ENCODE measurements around the gene RASGRF2.

RASGRF2 gene

DNA sequence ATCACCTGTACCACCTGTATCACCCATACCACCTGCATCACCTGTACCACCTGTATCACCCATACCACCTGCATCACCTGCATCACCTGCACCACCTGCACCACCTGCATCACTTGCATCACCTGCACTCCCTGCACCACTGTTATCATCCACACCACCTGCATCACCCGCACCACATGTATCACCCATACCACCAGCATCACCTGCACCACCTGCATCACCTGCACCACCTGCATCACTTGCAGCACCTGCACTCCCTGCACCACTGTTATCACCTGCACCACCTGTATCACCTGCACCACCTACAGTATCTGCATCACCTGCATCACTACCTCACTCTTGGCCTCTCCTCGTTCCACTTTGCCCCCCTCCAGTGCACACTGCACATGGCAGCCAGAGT is 209.8 kb downstream of the RASGRF2 start:
- DNase-seq (ENCODE audit: low read depth in 2 of 2), result no peak

DNA sequence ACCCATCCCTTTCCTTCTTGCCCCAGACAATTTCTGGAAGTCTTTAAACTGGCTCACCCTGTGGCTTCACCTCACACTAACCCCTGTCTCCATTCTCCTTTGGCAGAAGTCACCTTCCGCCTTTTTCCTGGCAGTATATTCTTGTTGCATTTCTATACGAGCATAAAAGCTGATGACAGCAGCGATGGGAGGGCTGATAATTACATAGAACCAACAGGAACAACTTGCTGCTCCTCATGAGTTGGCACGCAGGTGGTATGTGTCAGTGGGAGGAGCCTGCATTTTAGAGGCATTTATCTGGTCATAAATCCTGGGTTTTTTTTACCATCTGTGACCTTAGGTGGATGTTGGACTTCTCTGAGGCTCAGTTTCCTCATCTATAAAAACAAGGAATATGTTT is 211.6 kb downstream of the RASGRF2 start:
- DNase-seq (ENCODE audit: low read depth in 2 of 2), result no peak

DNA sequence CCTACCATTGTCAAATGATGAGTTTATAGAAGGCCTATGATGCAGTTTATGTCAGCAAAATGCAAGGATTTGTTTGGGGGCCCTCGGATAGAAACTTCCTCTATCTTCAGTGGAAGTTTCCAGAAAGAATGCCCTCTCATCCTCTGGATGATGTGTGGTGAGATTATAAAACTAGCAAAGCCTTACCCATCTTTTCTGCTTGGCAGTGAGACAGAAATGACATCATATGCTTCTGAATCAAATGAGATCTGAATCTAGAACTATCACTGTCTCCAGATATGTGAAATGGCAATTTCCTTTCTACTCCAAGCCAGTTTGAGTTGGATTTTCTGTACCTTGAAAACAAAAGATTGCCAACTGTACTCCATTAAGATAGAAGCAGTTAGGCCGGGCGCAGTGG is 212.5 kb downstream of the RASGRF2 start:
- DNase-seq (ENCODE audit: low read depth in 2 of 2), result no peak

DNA sequence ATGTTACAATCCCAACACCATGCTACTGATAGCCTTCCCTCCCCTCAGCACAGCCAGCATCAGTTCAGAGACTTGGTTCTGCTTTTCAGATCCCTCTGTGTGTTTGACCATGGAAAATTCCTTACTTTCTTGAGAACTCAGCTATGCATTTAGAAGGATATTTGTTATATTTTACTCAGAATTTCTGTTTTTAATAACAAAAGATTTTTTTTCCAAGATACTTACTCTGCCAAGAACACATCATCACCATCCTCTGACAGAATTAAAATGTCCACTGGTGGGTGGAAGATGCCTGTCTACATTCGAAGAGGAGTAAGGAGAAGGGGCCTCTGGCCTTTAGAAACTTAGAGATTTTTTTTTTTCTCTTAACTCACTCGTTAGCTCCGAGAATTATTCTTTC is 216.9 kb downstream of the RASGRF2 start:
- no peak for DNase-seq (ENCODE audit: low read depth in 2 of 2)

DNA sequence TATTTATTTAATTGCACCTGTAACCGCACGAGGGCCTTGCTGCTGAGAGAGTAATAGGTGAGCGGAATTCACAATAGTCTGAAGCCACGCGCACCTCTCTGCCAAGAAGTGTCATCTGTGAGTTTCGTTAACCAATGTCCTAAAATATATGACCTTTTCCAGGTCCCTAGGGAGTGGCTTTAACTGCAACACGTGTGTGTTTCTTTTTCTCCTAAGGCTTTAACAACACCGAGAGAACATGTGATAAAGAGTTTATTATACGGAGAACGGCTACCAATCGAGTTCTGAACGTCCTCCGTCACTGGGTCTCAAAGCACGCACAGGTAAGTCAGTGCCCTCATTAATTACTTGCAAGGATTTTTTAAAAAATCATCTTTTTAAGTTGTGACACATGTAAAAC is 219.8 kb downstream of the RASGRF2 start:
- no peak for DNase-seq (ENCODE audit: low read depth in 2 of 2)

DNA sequence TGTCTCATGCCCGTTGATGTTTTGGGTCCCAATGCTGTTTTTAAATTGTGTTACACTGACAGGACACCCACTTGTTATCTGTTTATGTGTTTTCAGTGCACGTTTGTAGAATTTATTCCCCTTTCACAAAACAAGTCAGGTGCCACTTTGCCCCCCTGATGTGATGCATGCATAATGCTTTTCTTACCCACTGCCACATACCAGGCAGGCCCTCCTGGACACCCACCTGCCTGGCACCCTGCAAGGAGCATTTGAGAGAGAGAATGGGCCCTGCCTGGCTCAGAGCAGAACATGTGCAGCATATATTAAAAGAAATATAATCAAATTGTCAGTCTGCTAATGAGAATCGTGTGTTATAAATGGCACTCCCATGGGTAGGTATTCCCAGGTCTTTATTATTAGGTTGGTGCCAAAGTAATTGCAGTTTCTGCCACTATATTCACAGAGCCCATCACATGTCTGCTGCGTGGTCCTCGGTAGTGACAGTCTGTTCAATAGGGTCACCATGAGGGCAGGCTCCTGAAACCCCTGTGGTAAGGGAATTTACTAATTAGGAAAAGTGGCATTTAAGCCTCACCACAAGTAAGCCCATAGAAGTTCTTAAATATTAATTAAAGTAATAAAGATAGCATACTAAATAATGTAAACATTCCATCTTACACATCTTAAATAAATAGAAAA is 220.8 kb downstream of the RASGRF2 start:
- DNase-seq (ENCODE audit: low read depth in 2 of 2), result no peak

DNA sequence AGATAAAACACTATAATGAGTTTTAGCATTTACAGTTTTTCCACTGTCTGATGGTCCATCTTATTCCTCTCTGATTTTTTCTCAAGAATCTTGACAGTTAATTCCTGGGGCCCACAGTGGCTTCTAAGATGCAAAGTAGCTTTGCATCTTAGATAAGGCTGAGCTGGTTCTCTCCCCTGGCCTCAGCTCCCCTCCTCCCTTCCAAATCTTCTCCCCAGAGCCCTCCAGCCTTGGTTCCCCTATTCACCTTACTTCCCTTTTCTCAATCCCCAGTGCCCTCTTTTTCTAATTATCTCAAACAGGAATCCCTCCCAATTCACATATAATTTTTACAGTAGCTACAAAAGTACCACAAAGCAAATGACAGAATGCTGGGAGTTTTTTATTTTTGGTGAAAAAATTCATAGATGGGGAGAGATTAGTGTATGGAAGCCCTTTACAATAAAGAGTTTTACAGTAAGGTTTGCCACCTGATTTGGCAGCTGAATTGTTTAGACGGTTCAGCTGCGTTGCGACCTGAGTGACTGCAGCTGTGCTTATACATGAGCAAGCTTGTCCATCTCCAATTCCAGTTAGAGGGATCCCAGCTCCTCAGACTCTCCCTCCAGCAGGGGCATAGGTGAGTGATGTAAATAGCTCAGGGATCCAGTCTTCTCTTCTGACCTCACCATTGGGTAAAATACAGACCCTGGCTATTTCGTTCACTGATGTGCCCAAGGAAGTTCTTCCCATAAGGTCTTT is 221.6 kb downstream of the RASGRF2 start:
- no peak for DNase-seq (ENCODE audit: low read depth in 2 of 2)

DNA sequence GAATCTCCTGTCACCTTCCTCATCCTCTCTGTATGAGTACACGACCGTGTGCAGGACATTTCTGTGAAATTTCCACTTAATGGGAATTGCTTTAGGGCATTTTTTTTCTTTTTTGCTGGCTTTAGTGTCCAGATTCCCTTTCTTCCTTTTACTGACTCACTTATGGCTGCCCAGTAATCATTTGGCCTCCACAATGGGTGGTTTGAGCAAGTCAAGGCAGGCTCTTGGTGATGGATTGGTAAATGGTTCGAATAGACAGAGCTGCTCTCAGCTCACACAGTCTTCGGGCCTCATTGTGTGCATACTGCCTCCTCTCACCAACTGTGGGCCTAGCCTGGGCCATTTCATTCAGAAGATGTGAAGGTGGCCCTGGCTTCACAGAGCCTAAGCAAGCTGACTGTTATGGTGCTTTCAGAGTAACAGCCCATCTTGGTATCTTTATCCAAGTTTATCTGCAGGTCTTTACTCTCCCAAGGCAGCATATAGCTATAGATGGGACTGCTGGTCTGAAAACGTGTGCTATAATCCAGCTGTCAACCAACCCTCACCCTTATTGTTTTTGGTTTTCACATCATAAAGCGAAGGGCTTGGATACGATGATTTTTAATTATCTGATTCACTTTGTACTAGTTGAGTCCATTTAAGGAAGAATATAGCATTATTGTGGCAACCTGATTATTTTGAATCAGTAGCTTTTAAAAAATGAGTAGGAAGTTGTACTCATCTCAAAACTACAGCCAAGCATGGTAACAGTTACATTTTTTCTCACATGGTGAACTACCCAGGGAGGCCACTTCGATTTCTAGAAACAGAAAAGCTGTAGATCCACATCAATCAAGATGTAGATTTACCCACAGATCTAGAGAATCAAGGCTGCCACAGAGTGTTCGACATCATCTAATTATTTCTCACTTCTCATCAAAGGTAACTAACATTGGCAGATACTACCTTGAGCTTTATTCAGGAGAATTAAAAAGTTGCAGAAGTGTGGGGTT is 222.5 kb downstream of the RASGRF2 start:
- no peak for DNase-seq (ENCODE audit: low read depth in 2 of 2)

DNA sequence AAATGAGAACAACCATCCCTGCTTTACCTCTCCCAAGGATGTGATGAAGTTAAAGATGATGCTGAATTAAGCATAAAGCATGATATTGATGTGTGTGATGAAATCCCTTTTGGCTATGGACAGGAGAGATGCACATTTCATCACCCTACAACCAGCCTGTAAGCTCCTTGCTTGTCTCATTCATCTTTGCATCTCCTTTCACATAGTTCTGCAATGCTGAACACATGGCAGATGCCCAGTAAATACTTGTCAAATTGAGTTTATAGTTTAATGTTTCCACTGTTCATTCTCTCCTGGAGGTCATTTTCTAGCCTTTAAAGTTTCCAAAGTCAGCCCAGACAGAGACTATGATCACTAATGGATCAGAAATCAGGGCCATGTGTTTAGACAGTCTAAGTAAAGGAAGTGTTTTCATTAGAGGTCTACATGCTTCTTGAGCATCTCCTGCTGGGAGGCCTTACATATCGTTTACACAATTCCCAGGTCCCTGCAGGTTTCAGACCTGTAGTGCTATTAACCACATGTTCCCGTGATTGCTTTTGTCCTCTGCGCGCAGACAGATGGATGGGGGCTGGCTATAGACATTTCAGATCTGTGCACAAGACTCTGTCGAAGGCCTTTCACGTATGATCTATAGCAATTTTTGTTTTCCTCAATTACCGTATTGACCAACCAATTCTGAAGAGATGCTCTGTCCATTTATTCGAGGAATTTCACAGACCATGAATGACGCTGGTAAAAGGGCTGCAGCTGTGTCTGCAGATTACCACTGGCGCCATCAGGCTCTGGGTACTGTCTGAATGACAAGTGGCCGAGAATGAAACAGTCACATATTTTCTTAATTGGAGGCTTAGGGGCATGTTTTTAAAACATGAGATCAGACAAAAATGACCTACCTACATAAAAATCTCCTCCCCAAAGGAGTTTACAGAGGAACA is 223.9 kb downstream of the RASGRF2 start:
- no peak for DNase-seq (ENCODE audit: low read depth in 2 of 2)

DNA sequence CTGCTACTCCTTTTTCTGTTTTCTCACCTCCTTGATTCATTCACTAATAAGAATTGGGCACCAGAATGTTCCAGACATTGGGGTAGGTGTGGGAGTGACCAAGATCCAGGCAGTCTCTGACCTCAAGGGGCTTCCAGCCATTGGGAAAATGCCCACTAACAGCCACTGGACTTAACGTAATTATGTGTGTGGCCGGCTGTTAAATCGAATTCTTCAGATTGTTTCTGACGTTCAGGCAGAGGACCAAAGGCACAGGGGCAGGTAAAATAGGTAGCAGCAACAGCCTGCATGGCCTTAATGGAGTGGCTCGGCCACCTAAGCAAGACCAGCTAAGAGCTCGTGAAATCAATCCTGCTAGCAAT is 224.6 kb downstream of the RASGRF2 start:
- no peak for DNase-seq (ENCODE audit: low read depth in 2 of 2)

DNA sequence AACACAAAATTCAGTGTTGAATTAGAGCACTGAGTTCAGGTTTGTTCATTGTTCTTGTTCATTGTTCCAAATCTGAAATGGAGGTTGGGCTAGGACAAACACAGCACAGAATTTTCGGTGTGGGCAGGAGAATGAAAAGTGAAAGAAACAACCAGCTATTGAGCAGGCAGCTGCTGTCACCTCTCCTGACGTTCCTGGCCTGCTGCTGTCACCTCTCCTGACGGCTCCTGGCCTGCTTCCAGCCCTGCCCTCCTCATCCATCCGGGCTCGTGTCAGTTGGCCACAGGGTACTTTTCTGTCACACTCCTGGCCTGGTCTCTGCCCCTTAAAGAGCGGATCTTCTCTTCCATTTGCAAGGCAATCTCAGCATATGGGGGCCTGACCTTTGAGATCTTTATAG is 227.7 kb downstream of the RASGRF2 start:
- no peak for DNase-seq (ENCODE audit: low read depth in 2 of 2)

DNA sequence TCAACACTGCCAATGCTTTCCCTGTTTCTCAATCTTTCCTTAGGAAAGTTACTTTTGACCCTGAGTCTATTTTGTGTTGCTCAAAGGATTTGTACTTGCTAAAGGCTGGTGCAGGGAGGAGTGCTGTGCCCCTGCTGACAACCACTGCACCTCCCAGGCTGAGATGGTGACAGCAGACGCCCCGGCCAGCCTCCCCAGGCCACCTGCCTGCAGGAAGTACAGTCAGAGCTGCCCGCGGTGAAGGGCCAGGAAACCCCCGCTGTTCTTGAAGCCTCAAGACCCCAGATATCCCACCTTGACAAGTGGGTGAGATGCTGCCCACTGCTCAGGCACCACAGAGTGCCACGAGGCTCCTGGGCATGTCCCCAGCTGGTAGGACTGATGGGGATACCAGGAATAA is 228.8 kb downstream of the RASGRF2 start:
- no peak for DNase-seq (ENCODE audit: low read depth in 2 of 2)

DNA sequence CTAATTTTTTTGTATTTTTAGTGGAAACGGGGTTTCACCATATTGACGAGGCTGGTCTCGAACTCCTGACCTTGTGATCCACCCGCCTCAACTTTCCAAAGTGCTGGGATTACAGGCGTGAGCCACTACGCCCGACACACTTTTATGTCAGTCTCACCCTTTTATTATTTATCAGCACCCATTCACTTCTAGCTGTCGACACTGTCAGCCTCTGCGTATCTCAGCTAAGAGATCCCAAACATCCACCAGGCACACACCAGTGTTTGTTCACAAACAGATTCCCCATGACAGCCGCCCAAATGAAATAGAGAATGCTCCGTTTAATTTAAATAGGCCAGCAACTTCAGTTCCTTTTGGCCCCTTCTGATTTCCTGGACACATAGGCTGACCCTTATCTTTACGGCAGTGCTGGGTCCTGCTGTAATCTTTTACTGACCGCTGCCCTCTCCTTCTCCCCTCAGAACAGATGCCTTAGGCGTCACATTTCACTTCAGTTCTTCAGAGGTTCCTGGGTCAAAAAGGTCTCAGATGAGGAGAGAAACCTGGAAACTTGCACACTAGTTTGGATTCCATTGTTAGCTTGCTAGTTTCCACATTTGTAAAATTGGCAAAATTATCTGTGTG is 229.8 kb downstream of the RASGRF2 start:
- no peak for DNase-seq (ENCODE audit: low read depth in 2 of 2)

DNA sequence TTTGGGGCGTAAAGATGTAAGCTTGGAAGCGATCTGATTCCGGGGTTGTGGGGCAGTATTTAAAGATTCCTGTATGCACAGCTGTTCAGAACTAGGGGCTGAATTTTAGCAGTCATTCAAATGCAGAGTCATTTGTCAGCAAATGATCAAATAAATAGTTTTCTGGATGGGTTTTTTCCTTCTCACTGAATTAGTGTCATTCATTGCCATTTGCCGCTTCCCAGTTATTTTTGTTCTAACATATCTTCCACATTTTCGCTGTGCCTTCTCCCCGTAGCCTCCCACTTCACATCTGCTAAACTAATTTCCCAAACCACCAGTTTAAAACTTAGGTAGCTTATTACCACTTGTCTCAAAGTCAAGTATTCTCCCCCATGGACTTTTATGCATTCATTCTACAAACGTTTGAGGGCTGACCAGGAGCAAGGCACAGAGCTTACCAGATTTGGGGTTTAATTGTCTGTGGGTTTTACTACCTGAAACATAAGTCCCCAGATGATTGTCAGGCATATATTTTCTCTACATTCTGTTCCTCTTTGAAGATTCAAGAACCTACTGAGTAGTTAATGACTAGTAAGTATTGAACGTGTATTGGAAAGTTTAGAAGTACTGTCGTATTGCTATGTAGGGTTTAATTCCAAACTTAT is 231.7 kb downstream of the RASGRF2 start:
- no peak for DNase-seq (ENCODE audit: low read depth in 2 of 2)

DNA sequence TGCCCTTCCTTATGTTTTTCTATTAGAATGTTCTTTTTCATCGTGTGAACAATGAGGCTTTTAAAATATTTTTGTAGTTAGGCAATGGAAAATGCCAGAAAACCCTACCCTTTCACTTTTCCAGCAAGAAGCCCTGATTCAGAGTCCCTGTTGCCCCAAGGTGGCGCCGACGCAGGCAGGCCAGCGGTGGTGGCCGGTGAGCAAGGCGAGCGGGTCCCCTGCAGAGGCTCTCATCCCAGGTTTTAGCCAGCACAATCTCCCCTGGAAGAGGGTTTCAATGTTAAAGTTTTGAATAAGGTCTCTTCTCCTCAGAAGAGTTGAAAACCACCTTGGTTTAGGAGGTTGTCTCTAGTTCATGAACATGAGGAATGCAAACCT is 232.2 kb downstream of the RASGRF2 start:
- DNase-seq (ENCODE audit: low read depth in 2 of 2), result no peak

DNA sequence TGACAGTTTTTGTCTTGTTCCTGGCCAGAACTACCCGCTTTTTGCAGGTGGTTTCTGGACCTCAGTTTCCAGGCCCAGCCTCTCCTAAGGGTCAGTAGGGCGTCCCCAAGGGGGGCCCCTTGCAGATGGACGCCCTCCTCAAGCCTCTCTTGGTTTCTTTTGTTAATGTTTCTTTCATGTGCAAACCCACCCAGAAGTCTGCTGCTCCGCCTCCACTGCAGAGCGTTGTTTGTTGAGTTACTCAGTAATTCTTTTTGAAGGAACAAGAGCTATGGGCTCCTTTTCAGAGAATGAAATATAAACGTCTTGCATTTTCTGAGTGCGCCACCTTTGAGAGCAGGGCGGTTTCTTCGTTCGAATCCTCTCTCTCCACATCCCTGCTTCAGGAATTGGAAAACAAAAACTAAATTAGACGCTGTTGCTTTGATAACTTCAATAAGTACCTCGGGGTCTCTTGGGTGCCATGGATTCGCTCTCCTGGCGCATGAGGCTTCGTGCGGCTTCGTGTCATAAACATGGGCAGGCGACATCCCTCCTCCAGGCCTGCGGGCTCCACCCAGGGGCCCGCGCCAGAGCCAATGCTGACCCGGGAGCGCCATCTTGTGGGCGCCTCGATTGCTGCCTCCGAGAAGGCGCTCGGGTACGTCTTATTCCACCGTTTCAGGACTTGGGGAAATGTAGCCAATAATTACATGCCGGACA is 234.6 kb downstream of the RASGRF2 start:
- DNase-seq (ENCODE audit: low read depth in 2 of 2), result peak; percentile 78 to 81

DNA sequence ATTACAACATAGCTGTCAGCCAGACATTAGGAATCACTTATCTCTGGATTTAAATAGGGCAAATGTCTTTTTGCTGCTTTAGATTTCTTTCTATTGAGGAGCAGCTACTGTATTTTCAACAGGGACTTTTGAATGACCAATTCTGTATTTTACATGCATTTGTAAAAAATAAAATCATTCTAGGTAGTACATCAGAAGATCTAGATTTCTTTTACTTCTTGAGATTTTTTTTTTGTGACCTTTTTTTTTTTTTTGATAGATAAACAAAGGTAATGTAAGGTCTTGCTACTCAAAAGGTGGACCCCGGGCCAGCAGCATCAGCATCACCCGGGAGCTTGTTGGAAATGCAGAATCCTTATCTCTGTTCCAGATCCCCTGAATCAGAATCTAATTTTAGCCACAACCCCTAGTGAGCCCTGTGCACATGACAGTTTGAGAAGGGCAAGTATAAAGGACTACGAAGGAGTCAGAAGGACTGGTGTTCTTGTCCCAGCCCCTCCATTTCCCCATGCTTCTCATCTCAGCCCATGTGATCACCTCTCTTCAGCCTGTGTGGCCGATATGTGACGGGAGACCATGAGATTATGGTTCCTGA is 235.3 kb downstream of the RASGRF2 start:
- no peak for DNase-seq (ENCODE audit: low read depth in 2 of 2)

DNA sequence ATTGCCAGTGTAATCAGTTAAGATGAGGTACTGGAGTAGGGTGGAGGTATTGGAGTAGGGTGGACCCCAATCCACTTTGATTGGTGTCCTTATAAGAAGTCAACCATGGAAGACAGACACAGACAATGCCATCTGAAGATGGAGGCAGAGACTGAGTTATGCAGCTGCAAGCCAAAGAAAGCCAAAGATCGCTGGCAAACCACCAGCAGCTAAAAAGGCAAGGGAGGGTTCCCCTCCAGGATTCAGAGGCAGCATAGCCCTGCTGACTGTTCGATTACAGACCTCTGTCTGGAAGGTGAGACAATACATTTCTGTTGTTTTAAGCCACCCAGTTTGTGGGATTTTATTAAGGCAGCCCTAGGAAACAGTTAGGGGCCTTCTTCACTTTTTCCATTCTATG is 242.5 kb downstream of the RASGRF2 start:
- DNase-seq (ENCODE audit: low read depth in 2 of 2), result no peak

DNA sequence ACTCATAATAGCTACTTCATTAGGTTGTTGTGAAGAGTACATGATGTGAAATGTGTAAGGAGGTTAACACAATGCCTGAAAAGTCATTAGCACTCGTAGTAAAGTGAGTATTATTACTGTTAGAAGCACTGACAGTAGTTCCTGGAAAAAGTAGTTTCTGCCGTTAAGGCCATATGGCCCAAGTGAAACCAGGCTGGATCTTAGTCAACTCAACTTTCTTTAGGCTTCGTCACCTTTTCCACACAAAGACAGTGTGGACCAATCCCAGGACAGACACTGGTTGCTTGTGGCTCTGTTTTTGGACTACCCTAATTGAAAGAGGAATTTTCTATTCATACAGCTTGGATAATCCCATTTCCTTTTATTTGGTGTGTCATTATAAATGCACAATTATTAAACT is 243.6 kb downstream of the RASGRF2 start:
- DNase-seq (ENCODE audit: low read depth in 2 of 2), result no peak

Data from stimulated activated CD8-positive, alpha-beta memory T cell treated with anti-CD3 and anti-CD28 coated beads, Interleukin-2, amount 100 ng/mL, for 48 hours (primary cell).